ENCODE data around the gene BLACAT1.

DNA sequence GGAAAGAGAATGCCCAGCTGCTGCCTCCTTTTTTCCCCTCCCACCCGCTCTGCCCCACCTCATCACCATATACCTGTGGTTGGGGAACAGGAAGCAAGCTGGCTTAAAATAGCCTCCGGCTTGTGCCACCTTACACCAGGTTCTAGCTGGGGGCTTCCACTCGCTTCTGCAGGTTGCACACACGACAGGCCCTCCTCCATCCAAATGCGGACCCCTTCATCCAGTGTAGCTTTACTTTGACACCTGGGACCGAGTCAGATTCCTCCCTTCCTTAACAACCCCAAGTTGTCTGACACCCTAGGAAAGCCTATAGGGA is 14.6 kb downstream of the BLACAT1 start:
- TF ChIP-seq, protein P1, sequence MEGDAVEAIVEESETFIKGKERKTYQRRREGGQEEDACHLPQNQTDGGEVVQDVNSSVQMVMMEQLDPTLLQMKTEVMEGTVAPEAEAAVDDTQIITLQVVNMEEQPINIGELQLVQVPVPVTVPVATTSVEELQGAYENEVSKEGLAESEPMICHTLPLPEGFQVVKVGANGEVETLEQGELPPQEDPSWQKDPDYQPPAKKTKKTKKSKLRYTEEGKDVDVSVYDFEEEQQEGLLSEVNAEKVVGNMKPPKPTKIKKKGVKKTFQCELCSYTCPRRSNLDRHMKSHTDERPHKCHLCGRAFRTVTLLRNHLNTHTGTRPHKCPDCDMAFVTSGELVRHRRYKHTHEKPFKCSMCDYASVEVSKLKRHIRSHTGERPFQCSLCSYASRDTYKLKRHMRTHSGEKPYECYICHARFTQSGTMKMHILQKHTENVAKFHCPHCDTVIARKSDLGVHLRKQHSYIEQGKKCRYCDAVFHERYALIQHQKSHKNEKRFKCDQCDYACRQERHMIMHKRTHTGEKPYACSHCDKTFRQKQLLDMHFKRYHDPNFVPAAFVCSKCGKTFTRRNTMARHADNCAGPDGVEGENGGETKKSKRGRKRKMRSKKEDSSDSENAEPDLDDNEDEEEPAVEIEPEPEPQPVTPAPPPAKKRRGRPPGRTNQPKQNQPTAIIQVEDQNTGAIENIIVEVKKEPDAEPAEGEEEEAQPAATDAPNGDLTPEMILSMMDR (IDR thresholded peaks at IDR 0.05) = no peak
- no peak for TF ChIP-seq POLR2A (IDR thresholded peaks at IDR 0.05)

All from lower leg skin (tissue), 3 donors.